Ascending aorta (tissue), 2 donors: ENCODE data around the gene KIFBP. TPM values are rescaled to one million over a fixed set of nuclear protein-coding genes. Genes with fewer than 3 reads are reported as not detected.
A peak's percentile ranks its signal among the peaks of the same experiment; 100 is the strongest.
"Not testable (repeated sequence)": the region's sequence is repeated elsewhere in the genome, so short reads cannot be mapped to it uniquely, and the experiment has no call there.

ENCODE experiments used
- DNase-seq, 2 donors: peaks; one replicate each; pipeline ENCODE4 v3.0.0-alpha.2; 2019; ENCODE audit warnings: low spot score in 2 of 2
- H3K27ac ChIP-seq, 2 donors: fragments of 200-600 bp; sonication (generic); one replicate each; pipeline ENCODE4 v1.5.1; 2016 to 2017; ENCODE audit warnings: mild to moderate bottlenecking in 1 of 2
- H3K27me3 ChIP-seq: fragments of 200-600 bp; sonication (generic); one replicate; pipeline ENCODE4 v1.5.1; 2017
- H3K36me3 ChIP-seq, 2 donors: fragments of 200-600 bp; sonication (generic); one replicate each; pipeline ENCODE4 v1.5.1; 2016
- H3K4me1 ChIP-seq, 2 donors: fragments of 200-600 bp; sonication (generic); one replicate each; pipeline ENCODE4 v1.5.1; 2016 to 2017; ENCODE audit warnings: mild to moderate bottlenecking in 1 of 2
- H3K4me3 ChIP-seq, 2 donors: fragments of 200-600 bp; sonication (generic); one replicate each; pipeline ENCODE4 v1.5.1; 2016 to 2017; ENCODE audit warnings: mild to moderate bottlenecking in 1 of 2
- H3K9me3 ChIP-seq, 2 donors: fragments of 200-600 bp; sonication (generic); one replicate each; pipeline ENCODE4 v1.5.1; 2016
- intact Hi-C: fragments of 100-400 bp; cut with DNase I; formaldehyde crosslinking; loops from one replicate; pipeline ENCODE4 v1.15.1; 2023
- total RNA-seq: library from RNA; depleted of rRNA; stranded (reverse); fragments of >200 nt; gene quantifications from one replicate; pipeline ENCODE4 v1.1.0, GENCODE V29; 2016
- TF ChIP-seq, protein P1 (sequence below), 3 experiments: fragments of 200-600 bp in 2 of 3; fragments of 450-650 bp in 1 of 3; sonication (generic) in 2 of 3; IDR thresholded peaks; one replicate each; pipeline ENCODE4 v1.5.1; 2016 to 2019; ENCODE audit warnings: antibody characterized with exemption in 3 of 3, mild to moderate bottlenecking in 1 of 3, moderate library complexity in 1 of 3

The KIFBP gene
- total RNA-seq, 1 donor from 2014 or later: 25.3 TPM

DNA sequence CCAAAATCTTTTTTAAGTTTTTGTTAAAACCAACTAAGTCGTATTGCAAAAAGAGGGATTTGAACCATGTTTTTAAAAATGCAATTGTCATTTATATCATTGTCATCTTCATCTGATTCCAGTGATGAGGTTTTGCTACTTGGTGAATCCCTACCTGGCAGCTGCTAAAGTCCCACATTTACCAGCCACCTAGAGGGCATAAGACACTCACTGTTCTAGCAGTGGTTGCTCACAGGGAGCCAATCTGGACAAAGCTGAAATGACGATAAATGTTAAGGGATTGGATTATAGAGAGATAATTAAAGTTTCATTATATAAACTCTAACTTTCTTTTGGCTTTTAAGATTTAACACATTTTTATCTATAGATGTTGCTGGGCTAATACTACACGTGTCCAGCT is 18.7 kb downstream of the KIFBP start:
- no peak overlapping the region for H3K4me3 ChIP-seq
- TF ChIP-seq, protein P1, sequence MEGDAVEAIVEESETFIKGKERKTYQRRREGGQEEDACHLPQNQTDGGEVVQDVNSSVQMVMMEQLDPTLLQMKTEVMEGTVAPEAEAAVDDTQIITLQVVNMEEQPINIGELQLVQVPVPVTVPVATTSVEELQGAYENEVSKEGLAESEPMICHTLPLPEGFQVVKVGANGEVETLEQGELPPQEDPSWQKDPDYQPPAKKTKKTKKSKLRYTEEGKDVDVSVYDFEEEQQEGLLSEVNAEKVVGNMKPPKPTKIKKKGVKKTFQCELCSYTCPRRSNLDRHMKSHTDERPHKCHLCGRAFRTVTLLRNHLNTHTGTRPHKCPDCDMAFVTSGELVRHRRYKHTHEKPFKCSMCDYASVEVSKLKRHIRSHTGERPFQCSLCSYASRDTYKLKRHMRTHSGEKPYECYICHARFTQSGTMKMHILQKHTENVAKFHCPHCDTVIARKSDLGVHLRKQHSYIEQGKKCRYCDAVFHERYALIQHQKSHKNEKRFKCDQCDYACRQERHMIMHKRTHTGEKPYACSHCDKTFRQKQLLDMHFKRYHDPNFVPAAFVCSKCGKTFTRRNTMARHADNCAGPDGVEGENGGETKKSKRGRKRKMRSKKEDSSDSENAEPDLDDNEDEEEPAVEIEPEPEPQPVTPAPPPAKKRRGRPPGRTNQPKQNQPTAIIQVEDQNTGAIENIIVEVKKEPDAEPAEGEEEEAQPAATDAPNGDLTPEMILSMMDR (IDR thresholded peaks at IDR 0.05): no peak
- H3K27me3 ChIP-seq: no peaks in the 10 kb centered on the region
- peaks cover 0 to 4% of the 10 kb centered on the region in 2 donors for H3K4me1 ChIP-seq
- no peaks in the 10 kb centered on the region for H3K9me3 ChIP-seq
- DNase-seq: no peak
- intact Hi-C loops: no loop called here
- no peak overlapping the region for H3K27ac ChIP-seq
- H3K36me3 ChIP-seq: peaks cover 17 to 53% of the 10 kb centered on the region in 2 donors

DNA sequence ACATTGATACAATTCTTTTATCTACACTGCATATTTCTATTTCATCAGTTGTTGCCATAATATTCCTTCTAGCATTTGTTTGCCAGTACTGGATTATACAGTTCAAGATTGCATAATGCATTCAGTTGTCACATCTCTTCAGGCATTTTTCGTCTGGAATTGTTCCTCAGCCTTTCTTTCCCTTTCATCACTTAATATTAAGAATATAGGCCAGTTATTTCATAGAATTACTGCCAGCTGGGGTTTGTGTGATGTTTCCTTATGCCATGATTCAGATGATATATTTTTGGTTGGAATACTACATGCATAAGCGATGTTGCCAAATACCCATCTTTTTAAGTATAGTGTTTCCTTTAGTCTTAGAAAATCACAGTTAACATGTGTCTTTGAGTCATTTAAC is 20.8 kb downstream of the KIFBP start:
- Histone ChIP-seq H3K27me3 (no peaks in the 10 kb centered on the region), H3K4me3 (no peak overlapping the region), H3K36me3 (peaks cover 23 to 68% of the 10 kb centered on the region in 2 donors), H3K27ac (peak overlapping the region in 1 of 2 donors; percentile 12), H3K4me1 (peaks cover 0 to 4% of the 10 kb centered on the region in 2 donors), H3K9me3 (no peaks in the 10 kb centered on the region)
- intact Hi-C loops: no loop called here
- TF ChIP-seq, protein P1 (IDR thresholded peaks at IDR 0.05): no peak
- DNase-seq: no peak

DNA sequence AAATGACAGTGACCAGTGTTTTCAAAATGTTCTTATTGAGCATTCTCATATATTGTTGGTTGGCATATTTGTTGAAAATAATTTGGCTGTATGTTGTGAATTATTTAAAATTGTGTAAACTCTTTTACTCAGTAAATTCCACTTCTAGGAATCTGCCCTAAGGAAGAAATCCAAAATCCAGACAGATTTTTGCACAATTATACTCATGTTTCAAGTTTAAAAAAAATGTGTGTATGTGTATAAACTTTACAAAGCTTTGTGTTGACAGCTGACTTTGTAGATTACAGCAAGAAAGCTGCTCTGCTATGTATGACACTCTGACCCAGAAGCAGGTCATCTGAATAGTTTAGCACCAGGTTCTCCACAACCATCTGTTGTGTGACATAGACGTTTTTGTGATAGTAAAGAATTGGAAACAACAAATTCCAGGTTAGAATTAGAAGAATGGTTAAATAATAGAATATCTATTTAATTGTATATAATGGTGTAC is 21.6 kb downstream of the KIFBP start:
- no peaks in the 10 kb centered on the region for H3K27me3 ChIP-seq
- H3K27ac ChIP-seq: no peak overlapping the region
- TF ChIP-seq, protein P1 (IDR thresholded peaks at IDR 0.05): no peak
- intact Hi-C loops: no loop called here
- peaks cover 0 to 4% of the 10 kb centered on the region in 2 donors for H3K4me1 ChIP-seq
- no peak overlapping the region for H3K4me3 ChIP-seq
- DNase-seq: no peak
- H3K9me3 ChIP-seq: no peaks in the 10 kb centered on the region
- H3K36me3 ChIP-seq: peaks cover 28 to 75% of the 10 kb centered on the region in 2 donors

DNA sequence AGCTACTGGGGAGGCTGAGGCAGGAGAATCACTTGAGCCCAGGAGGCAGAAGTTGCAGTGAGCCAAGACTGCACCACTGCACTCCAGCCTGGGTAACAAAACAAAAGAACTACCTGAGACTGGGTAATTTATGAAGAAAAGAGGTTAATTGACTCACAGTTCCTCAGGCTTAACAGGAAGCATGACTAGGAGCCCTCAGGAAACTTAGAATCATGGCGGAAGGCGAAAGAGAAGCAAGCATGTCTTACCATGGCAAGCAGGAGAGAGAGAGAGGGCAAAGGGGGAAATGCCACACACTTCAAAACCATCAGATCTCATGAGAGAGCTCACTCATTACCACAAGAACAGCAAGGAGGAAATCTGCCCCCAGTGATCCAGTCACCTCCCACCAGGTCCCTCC is 24.2 kb downstream of the KIFBP start:
- DNase-seq, intact Hi-C loops, H3K27ac ChIP-seq, H3K9me3 ChIP-seq, H3K27me3 ChIP-seq, H3K4me3 ChIP-seq, H3K4me1 ChIP-seq: not testable (repeated sequence)
- peaks cover 45 to 79% of the 10 kb centered on the region in 2 donors for H3K36me3 ChIP-seq

DNA sequence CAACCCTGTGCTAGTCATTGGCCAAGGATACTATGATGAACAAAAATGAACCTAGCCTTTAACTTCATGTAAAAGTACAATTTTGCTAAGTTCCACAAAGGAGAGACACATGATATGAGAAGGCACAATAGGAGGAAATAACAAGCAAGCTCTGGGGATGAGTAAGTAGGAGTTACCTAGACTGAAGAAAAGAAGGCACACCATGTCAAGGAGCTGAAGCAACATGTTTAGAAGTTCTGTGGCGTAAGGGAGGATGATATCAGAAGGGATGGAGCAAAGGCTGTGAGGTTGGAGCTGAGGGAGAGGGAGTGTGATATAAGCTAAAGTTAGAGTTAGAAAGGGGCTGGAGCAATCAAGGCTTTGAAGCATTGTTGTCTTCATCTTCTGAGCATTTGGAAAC is 25.6 kb downstream of the KIFBP start:
- TF ChIP-seq, protein P1 (IDR thresholded peaks at IDR 0.05): no peak
- H3K36me3 ChIP-seq: peaks cover 52 to 81% of the 10 kb centered on the region in 2 donors
- H3K27me3 ChIP-seq: no peaks in the 10 kb centered on the region
- H3K27ac ChIP-seq: no peak overlapping the region
- no peak for DNase-seq
- H3K9me3 ChIP-seq: no peaks in the 10 kb centered on the region
- no peak overlapping the region for H3K4me3 ChIP-seq
- peaks cover 0 to 4% of the 10 kb centered on the region in 2 donors for H3K4me1 ChIP-seq
- intact Hi-C loops: no loop called here

DNA sequence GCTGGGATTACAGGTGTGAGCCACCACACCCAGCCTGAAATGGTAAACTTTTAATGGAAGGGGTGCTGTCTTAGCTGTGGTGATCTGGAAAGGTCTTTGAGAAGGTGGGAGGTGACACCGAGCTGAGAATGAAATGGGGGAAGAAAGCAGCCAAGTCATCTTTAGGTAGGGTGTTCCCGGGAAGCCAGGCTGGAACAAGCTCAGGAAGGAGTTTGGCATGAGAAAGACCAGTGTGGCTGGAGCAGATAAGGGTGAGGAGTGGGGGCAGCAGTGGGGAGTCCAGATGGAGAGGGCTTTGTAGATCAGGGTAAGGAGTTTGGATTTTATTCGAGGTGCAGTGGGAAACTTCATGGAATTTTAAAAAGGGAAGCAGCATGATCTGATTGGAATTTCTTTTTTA is 30.0 kb downstream of the KIFBP start:
- Histone ChIP-seq H3K9me3 (no peaks in the 10 kb centered on the region), H3K27ac (no peak overlapping the region), H3K4me3 (no peak overlapping the region), H3K4me1 (no peaks in the 10 kb centered on the region), H3K36me3 (peaks cover 36 to 53% of the 10 kb centered on the region in 2 donors), H3K27me3 (no peaks in the 10 kb centered on the region)
- TF ChIP-seq, protein P1 (IDR thresholded peaks at IDR 0.05): no peak
- DNase-seq: no peak
- intact Hi-C loops: no loop called here
